ENCODE measurements around the gene AP5B1.

The AP5B1 gene

DNA sequence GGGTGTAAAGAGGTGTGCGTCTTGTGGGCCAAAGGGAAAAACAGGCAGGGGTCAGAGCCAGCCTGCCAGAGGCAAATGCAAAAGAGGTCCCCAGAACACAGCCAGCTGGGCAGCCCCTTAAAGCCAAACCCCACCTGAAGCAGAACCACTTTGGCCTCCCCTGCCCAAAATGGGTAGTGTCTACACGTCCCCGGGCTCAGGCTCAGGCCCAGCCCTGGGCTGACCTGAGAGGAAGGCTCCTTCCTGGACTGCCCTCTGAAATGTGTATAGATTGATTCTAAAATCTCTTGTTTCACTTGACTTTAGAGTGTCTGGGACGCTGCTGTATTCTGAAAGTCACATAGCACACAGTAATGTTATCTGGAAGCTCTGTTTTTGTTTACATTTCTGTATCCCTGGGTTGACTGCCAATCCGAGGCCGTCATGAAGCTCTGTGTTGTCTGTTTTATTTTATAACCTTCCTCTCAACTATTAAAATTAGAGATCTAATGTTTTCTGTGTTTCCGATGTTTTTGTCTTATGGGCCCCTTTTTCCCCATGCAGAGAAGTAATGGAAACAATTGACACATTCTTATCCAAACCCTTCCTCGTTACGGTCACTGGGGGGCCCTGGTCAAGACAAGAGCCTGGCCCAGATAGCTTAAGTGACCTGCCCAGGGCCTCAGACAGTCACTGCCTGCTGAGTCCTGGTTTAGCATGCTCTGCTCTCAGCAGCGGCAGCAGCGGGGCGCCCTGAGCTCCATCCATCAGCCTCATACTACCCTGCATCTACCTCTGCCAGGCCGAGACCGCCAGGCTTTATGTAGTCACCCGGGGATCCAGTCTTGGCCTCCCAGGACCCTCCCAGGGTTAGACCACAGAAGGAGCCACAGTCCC is 16.2 kb upstream of the AP5B1 start:
- ChIA-PET POLR2A (no interaction called here), CTCF (interaction anchor here (1.1 to 2.0 kb wide), 3 partner anchors 17 to 91 kb away, joined by 5 to 7 read pairs (median 7); no protein-coding TSS in a partner anchor)
- no peak for DNase-seq (ENCODE audit: extremely low spot score)
- TF ChIP-seq, protein P1, sequence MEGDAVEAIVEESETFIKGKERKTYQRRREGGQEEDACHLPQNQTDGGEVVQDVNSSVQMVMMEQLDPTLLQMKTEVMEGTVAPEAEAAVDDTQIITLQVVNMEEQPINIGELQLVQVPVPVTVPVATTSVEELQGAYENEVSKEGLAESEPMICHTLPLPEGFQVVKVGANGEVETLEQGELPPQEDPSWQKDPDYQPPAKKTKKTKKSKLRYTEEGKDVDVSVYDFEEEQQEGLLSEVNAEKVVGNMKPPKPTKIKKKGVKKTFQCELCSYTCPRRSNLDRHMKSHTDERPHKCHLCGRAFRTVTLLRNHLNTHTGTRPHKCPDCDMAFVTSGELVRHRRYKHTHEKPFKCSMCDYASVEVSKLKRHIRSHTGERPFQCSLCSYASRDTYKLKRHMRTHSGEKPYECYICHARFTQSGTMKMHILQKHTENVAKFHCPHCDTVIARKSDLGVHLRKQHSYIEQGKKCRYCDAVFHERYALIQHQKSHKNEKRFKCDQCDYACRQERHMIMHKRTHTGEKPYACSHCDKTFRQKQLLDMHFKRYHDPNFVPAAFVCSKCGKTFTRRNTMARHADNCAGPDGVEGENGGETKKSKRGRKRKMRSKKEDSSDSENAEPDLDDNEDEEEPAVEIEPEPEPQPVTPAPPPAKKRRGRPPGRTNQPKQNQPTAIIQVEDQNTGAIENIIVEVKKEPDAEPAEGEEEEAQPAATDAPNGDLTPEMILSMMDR (IDR thresholded peaks at IDR 0.05; ENCODE audit: control extremely low read depth, extremely low read depth, low read depth, missing control alignments) = no peak

DNA sequence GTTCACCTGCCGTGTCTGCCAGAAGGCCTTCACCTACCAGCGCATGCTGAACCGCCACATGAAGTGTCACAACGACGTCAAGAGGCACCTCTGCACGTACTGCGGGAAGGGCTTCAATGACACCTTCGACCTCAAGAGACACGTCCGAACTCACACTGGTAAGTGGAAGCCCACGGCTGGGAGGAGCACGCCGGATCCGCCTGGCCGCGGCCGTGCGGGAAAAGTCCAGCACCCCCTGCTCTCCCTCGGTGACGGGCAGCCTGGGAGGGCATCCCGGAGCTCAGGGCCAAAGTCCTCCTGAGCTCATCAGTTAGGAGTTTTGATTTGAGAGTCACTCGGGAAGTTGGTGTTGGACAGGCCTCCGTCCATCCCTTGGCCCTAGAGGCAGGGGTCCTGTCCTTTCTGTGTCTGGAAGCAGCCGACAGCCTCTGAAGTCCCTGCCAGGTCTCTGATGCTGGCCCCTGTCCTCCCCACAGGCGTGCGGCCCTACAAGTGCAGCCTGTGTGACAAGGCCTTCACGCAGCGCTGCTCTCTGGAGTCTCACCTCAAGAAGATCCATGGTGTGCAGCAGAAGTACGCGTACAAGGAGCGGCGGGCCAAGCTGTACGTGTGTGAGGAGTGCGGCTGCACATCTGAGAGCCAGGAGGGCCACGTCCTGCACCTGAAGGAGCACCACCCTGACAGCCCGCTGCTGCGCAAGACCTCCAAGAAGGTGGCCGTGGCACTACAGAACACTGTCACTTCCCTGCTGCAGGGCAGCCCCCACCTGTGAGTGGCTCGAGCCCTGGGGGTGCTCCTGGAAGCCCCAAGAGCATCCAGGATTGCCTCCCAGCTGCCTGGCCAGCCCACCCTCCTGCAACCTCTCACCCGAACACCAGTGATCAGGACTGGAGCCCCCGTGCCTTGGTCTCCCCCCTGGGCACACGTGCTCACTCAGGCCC is 14.1 kb upstream of the AP5B1 start:
- ChIA-PET CTCF (interaction anchor here (1.6 to 7.9 kb wide), 2 partner anchors 15 to 18 kb away, joined by 4 to 80 read pairs; partner anchors contain the start of gene AP5B1), POLR2A (no interaction called here)
- no peak for DNase-seq (ENCODE audit: extremely low spot score)
- TF ChIP-seq, protein P1 (IDR thresholded peaks at IDR 0.05; ENCODE audit: control extremely low read depth, extremely low read depth, low read depth, missing control alignments) = no peak

DNA sequence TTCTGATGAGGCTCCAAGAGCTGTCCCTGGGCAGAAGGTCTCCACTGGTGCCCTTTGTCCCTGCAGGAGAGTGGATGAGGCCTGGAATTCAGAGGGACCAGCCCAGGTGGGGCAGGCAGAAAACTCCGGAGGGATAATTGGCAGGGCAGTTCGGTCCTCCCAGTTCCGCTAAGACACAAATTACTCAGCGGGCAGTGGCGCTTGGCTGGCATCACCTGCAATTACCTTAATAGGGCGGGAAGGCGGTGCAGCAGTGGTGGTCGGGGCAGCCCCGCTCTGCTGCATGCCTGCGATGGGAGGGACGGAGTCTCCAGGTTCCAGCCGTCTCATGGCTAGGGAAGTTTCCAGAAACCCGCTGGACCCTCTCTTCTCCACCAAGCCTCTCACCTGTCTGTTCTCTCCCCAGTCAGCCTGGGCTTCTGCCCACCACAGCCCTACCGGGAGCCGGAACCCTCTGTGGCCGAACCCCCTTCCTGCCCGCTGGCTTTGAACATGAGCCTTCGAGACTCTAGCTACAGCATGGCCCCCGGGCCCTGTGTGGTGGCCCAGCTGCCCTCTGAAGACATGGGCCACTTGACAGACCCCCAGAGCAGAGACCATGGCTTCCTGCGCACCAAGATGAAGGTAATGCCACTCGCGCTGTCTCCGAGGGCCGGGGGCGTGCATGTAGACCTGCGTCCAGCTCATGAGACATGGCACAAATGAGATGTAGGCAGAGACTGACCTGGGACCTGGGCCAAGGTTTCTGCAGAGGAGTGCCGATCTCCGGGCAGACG is 13.0 kb upstream of the AP5B1 start:
- TF ChIP-seq, protein P1 (IDR thresholded peaks at IDR 0.05; ENCODE audit: control extremely low read depth, extremely low read depth, low read depth, missing control alignments) = no peak
- DNase-seq (ENCODE audit: extremely low spot score) = no peak
- CTCF ChIA-PET = interaction anchor here (1.6 to 7.9 kb wide), 2 partner anchors 14 to 17 kb away, joined by 4 to 80 read pairs; partner anchors contain the start of gene AP5B1
- POLR2A ChIA-PET = interaction anchor here (0.6 kb wide), 1 partner anchor 179 kb away, joined by 4 read pairs; no protein-coding TSS in a partner anchor

DNA sequence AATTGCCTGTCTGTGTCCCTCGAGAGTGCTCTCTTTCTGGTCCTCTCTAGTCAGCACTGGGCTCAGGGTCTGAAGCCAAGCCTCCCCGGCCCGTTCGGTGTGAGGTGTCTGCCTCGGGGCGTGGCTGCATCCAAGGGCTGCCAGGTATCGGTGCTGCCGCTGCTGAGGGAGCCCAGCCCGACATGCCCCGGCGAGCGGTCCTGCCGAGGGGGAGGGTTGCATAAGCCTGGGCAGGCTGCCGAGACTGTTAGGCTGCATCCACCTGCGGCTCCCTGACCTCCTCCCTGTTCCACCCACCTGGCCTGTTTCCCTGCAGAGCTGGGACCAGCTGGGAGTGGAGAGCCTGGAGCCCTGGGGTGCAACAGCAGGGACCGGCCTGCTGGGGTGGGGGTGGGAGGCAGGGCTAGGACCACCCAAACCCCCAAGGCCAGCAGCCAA is 12.4 kb upstream of the AP5B1 start:
- POLR2A ChIA-PET = interaction anchor here (0.6 kb wide), 2 partner anchors 61 to 179 kb away, joined by 4 read pairs; no protein-coding TSS in a partner anchor
- CTCF ChIA-PET = interaction anchor here (1.3 to 7.9 kb wide), 5 partner anchors 9 to 25 kb away, joined by 4 to 80 read pairs (median 10); partner anchors contain the start of gene AP5B1
- TF ChIP-seq, protein P1 (IDR thresholded peaks at IDR 0.05; ENCODE audit: control extremely low read depth, extremely low read depth, low read depth, missing control alignments) = no peak
- no peak for DNase-seq (ENCODE audit: extremely low spot score)

DNA sequence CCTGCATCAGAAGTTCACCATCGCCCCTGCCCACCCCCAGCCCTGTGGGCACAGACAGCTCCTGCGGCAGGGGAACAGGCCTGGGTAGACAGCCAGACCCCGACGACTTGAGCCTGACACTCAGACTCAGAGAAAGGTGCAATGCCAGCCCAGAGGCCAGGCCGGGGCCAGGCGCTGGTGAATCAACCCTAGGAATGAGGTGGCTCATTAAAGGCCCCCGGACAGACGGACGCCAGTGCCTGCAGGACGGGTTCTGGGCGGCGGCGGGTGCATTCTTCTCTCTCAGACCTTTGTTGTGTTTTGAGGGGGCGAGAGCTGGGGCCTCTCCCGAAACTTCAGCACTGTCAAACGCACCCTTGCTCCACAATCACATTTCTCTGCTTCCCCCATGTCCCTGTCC is 11.7 kb upstream of the AP5B1 start:
- CTCF ChIA-PET = interaction anchor here (1.3 to 7.9 kb wide), 5 partner anchors 10 to 25 kb away, joined by 4 to 80 read pairs (median 10); partner anchors contain the start of gene AP5B1
- POLR2A ChIA-PET = no interaction called here
- DNase-seq (ENCODE audit: extremely low spot score) = no peak
- TF ChIP-seq, protein P1 (IDR thresholded peaks at IDR 0.05; ENCODE audit: control extremely low read depth, extremely low read depth, low read depth, missing control alignments) = no peak

Data from GM10248 (cell line).